H1 (cell line): ENCODE data around the gene RNF157. TPM values are rescaled to one million over a fixed set of nuclear protein-coding genes. Genes with fewer than 3 reads are reported as not detected.

ENCODE experiments used
- CTCF ChIA-PET: fragments of 300-600 bp; sonication (Branson Sonifier 250); formaldehyde crosslinking; loops from one replicate; lab custom pipeline; 2021; ENCODE audit not compliant: partially characterized antibody; lab: Charles Lee
- POLR2A ChIA-PET: fragments of 300-600 bp; sonication (Branson Sonifier 250); formaldehyde crosslinking; loops from one replicate; lab custom pipeline; 2021; ENCODE audit warnings: inconsistent platforms; ENCODE audit not compliant: partially characterized antibody; lab: Charles Lee
- DNase-seq, 2 experiments: peaks; one replicate each; pipeline versions ENCODE4 v3.0.0 to v3.0.0-alpha.2; 2010 to 2022; ENCODE audit warnings: low spot score in 2 of 2, low read depth in 1 of 2, mixed read lengths in 1 of 2
- FAIRE-seq: peaks from 2 replicates; lab custom pipeline; 2011; peaks lifted over from hg19 to GRCh38; lab: Jason Lieb, UNC
- H2AFZ ChIP-seq: 2 replicates; pipeline ENCODE4 v1.8.1; 2012; ENCODE audit warnings: low read length, inconsistent platforms
- H2AK5ac ChIP-seq: 2 replicates; pipeline ENCODE4 v1.6.1; 2013; ENCODE audit warnings: low read depth, low read length
- H2BK120ac ChIP-seq: replicated peaks from 2 replicates; pipeline ENCODE3; 2013; ENCODE audit warnings: low read depth, low read length, inconsistent platforms
- H2BK12ac ChIP-seq: 2 replicates; pipeline ENCODE4 v1.6.1; 2013; ENCODE audit warnings: low read depth, low read length
- H2BK15ac ChIP-seq: 2 replicates; pipeline ENCODE4 v1.6.1; 2013; ENCODE audit warnings: low read length
- H2BK20ac ChIP-seq: 2 replicates; pipeline ENCODE4 v1.6.1; 2013; ENCODE audit warnings: low read length
- H2BK5ac ChIP-seq: 2 replicates; pipeline ENCODE4 v1.6.1; 2013; ENCODE audit warnings: low read depth, low read length
- H3K14ac ChIP-seq: 2 replicates; pipeline ENCODE4 v1.6.1; 2013; ENCODE audit warnings: inconsistent platforms; ENCODE audit not compliant: insufficient read length
- H3K18ac ChIP-seq: 2 replicates; pipeline ENCODE4 v1.6.1; 2013; ENCODE audit warnings: low read length; ENCODE audit errors: extremely low read depth
- H3K23ac ChIP-seq: 2 replicates; pipeline ENCODE4 v1.6.1; 2013; ENCODE audit warnings: inconsistent platforms; ENCODE audit not compliant: insufficient read length
- H3K23me2 ChIP-seq: 2 replicates; pipeline ENCODE4 v1.6.1; 2013; ENCODE audit warnings: low read depth, low read length
- H3K27ac ChIP-seq: 2 replicates; pipeline ENCODE4 v1.6.1; 2011; ENCODE audit warnings: low read depth, low read length, inconsistent platforms
- H3K27me3 ChIP-seq, 4 experiments: replicated peaks in 1 of 4; 1 replicate in 1 of 4; 2 replicates in 3 of 4; pipeline versions ENCODE4 v1.6.1 to v1.8.1; 2011 to 2013; ENCODE audit warnings: low read length in 3 of 4, mild to moderate bottlenecking in 3 of 4, inconsistent platforms in 2 of 4, mixed read lengths in 2 of 4, moderate library complexity in 1 of 4; ENCODE audit not compliant: control insufficient read depth in 3 of 4, insufficient read depth in 3 of 4; ENCODE audit errors: extremely low read depth in 1 of 4
- H3K36me3 ChIP-seq, 4 experiments: 2 replicates each; pipeline versions ENCODE4 v1.6.1 to v1.8.1; 2011 to 2013; ENCODE audit warnings: mild to moderate bottlenecking in 4 of 4, low read length in 3 of 4, moderate library complexity in 2 of 4, control low read depth in 1 of 4, inconsistent platforms in 1 of 4; ENCODE audit not compliant: insufficient read depth in 4 of 4, control insufficient read depth in 2 of 4
- H3K4ac ChIP-seq: replicated peaks from 2 replicates; pipeline ENCODE3; 2013; ENCODE audit warnings: low read length, low read depth, mixed read lengths, inconsistent platforms; ENCODE audit not compliant: insufficient read length
- H3K4me1 ChIP-seq, 4 experiments: replicated peaks in 1 of 4; 1 replicate in 1 of 4; 2 replicates in 3 of 4; pipeline versions ENCODE4 v1.6.1 to v1.8.1; 2011 to 2013; ENCODE audit warnings: low read length in 3 of 4, inconsistent platforms in 2 of 4, mixed read lengths in 1 of 4; ENCODE audit not compliant: insufficient read depth in 4 of 4, control insufficient read depth in 3 of 4
- H3K4me2 ChIP-seq, 2 experiments: 2 replicates each; pipeline versions ENCODE4 v1.6.1 to v1.8.1; 2011 to 2013; ENCODE audit warnings: low read depth in 2 of 2, low read length in 2 of 2, control low read depth in 1 of 2, inconsistent platforms in 1 of 2, mild to moderate bottlenecking in 1 of 2; ENCODE audit not compliant: insufficient read depth in 1 of 2
- H3K4me3 ChIP-seq, 4 experiments: fragments of 200-600, 300-600 bp in 1 of 4; sonication (generic), shearing (Covaris generic), sonication (Bioruptor Twin) in 1 of 4; 2 replicates each; pipeline versions ENCODE4 v1.5.1 to v1.8.1; 2011 to 2016; ENCODE audit warnings: low read length in 4 of 4, low read depth in 3 of 4, control low read depth in 2 of 4, inconsistent platforms in 2 of 4, mild to moderate bottlenecking in 2 of 4, mixed read lengths in 1 of 4, moderate library complexity in 1 of 4; ENCODE audit not compliant: insufficient read depth in 2 of 4; ENCODE audit errors: extremely low read depth in 1 of 4
- H3K56ac ChIP-seq: replicated peaks from 2 replicates; pipeline ENCODE3; 2013; ENCODE audit warnings: low read depth, mild to moderate bottlenecking, mixed read lengths, low read length, inconsistent platforms; ENCODE audit not compliant: insufficient read length
- H3K79me1 ChIP-seq: 2 replicates; pipeline ENCODE4 v1.6.1; 2013; ENCODE audit warnings: low read depth, low read length, control low read depth
- H3K79me2 ChIP-seq, 2 experiments: 2 replicates each; pipeline versions ENCODE4 v1.6.1 to v1.8.1; 2012 to 2013; ENCODE audit warnings: low read length in 2 of 2, mild to moderate bottlenecking in 2 of 2, inconsistent platforms in 1 of 2; ENCODE audit not compliant: insufficient read depth in 2 of 2, control insufficient read depth in 1 of 2
- H3K9ac ChIP-seq, 4 experiments: replicated peaks in 1 of 4; 1 replicate in 1 of 4; 2 replicates in 3 of 4; pipeline versions ENCODE4 v1.6.1 to v1.8.1; 2011 to 2013; ENCODE audit warnings: low read depth in 3 of 4, low read length in 3 of 4, control low read depth in 2 of 4, mild to moderate bottlenecking in 2 of 4, moderate library complexity in 2 of 4, inconsistent platforms in 1 of 4; ENCODE audit errors: extremely low read depth in 1 of 4
- H3K9me3 ChIP-seq, 2 experiments: 2 replicates each; pipeline versions ENCODE4 v1.6.1 to v1.8.1; 2012 to 2013; ENCODE audit warnings: mild to moderate bottlenecking in 2 of 2, moderate library complexity in 2 of 2, control low read depth in 1 of 2, inconsistent platforms in 1 of 2, low read depth in 1 of 2, low read length in 1 of 2, mixed read lengths in 1 of 2; ENCODE audit not compliant: insufficient read depth in 2 of 2
- H4K20me1 ChIP-seq, 2 experiments: replicated peaks in 1 of 2; 2 replicates each; pipeline versions ENCODE3 to v1.8.1; 2011 to 2013; ENCODE audit warnings: inconsistent platforms in 2 of 2, low read length in 2 of 2, mild to moderate bottlenecking in 1 of 2; ENCODE audit not compliant: insufficient read depth in 2 of 2, control insufficient read depth in 1 of 2
- H4K5ac ChIP-seq: 2 replicates; pipeline ENCODE4 v1.6.1; 2013; ENCODE audit warnings: low read length, low read depth, mixed read lengths, inconsistent platforms; ENCODE audit not compliant: insufficient read length
- H4K8ac ChIP-seq: 2 replicates; pipeline ENCODE4 v1.8.0; 2013; ENCODE audit warnings: mild to moderate bottlenecking, moderate library complexity, low read length, inconsistent platforms; ENCODE audit not compliant: insufficient read depth; ENCODE audit errors: extremely low read depth
- H4K91ac ChIP-seq: replicated peaks from 2 replicates; pipeline ENCODE3; 2013; ENCODE audit warnings: low read length, mixed read lengths, inconsistent platforms; ENCODE audit not compliant: insufficient read length
- ATF2 ChIP-seq: IDR thresholded peaks from 2 replicates; pipeline ENCODE4 v1.6.1; 2012; ENCODE audit warnings: low read length, inconsistent platforms
- BCL11A ChIP-seq, 2 experiments: IDR thresholded peaks; one replicate each; pipeline ENCODE4 v1.6.1; 2011; ENCODE audit warnings: low read depth in 2 of 2, low read length in 2 of 2, mild to moderate bottlenecking in 2 of 2
- CBX5 ChIP-seq: fragments of 300-800, 300-1000 bp; sonication (generic); IDR thresholded peaks from 2 replicates; pipeline ENCODE4 v1.7.1; 2016; ENCODE audit warnings: antibody characterized with exemption, low read length, low read depth
- EZH2 ChIP-seq: fragments of 200-600 bp; sonication (generic); IDR thresholded peaks from 2 replicates; pipeline ENCODE4 v1.7.1; 2012; ENCODE audit warnings: low read depth, mild to moderate bottlenecking, moderate library complexity, low read length, inconsistent platforms; ENCODE audit not compliant: severe bottlenecking
- KDM1A ChIP-seq: fragments of 200-600, 300-600 bp; sonication (generic); IDR thresholded peaks from 2 replicates; pipeline ENCODE4 v1.7.1; 2016; ENCODE audit warnings: mild to moderate bottlenecking, low read length, borderline replicate concordance
- NRF1 ChIP-seq: IDR thresholded peaks from 2 replicates; pipeline ENCODE4 v1.6.1; 2011; ENCODE audit warnings: mild to moderate bottlenecking, low read depth, low read length, improper control_type of control experiment
- POLR2A ChIP-seq, 2 experiments: IDR thresholded peaks; 1 replicate in 1 of 2; 2 replicates in 1 of 2; pipeline ENCODE4 v1.6.1; 2011; ENCODE audit warnings: low read depth in 2 of 2, low read length in 2 of 2, mild to moderate bottlenecking in 2 of 2; ENCODE audit errors: control extremely low read depth in 1 of 2
- POU5F1 ChIP-seq: IDR thresholded peaks from 2 replicates; pipeline ENCODE4 v1.6.1; 2011; ENCODE audit warnings: low read depth, mild to moderate bottlenecking, low read length, moderate library complexity
- SIN3A ChIP-seq, 2 experiments: IDR thresholded peaks in 1 of 2; conservative IDR thresholded peaks in 1 of 2; 2 replicates each; pipeline ENCODE4 v1.6.1; 2011 to 2012; ENCODE audit warnings: low read length in 2 of 2, improper control_type of control experiment in 1 of 2, low read depth in 1 of 2, mild to moderate bottlenecking in 1 of 2
- SP2 ChIP-seq: IDR thresholded peaks from 2 replicates; pipeline ENCODE4 v1.6.1; 2012; ENCODE audit warnings: mild to moderate bottlenecking, low read length, inconsistent platforms
- SP4 ChIP-seq: IDR thresholded peaks from 2 replicates; pipeline ENCODE4 v1.6.1; 2012; ENCODE audit warnings: low read length, inconsistent platforms
- TAF7 ChIP-seq: optimal IDR thresholded peaks from 2 replicates; pipeline ENCODE3; 2011; ENCODE audit warnings: low read depth, mild to moderate bottlenecking, inconsistent platforms, low read length, moderate library complexity, borderline replicate concordance
- TBP ChIP-seq: IDR thresholded peaks from 2 replicates; pipeline ENCODE4 v1.6.1; 2011; ENCODE audit warnings: low read depth, low read length, improper control_type of control experiment
- WGBS, 2 experiments: shearing (Covaris generic) in 1 of 2; methylation state at CpG; one replicate each; pipeline versions ENCODE4 v1.1.6 to v1.1.7; 2013 to 2015; ENCODE audit warnings: low lambda C conversion rate in 2 of 2, mixed read lengths in 2 of 2, inconsistent platforms in 1 of 2, low coverage in 1 of 2, missing lambda C conversion rate in 1 of 2; ENCODE audit not compliant: insufficient replicate concordance in 2 of 2, insufficient coverage in 1 of 2, insufficient read length in 1 of 2; ENCODE audit errors: extremely low coverage in 1 of 2, missing lambda C conversion rate in 1 of 2; 5-methylcytosine and 5-hydroxymethylcytosine counted together
- polyA plus RNA-seq, 7 experiments: library from polyadenylated mRNA; depleted of rRNA in 3 of 7; stranded (reverse) in 5 of 7; unstranded in 2 of 7; fragments of >200 nt in 5 of 7; fragments of 200-250 nt in 2 of 7; gene quantifications; 1 replicate in 5 of 7; 2 replicates in 1 of 7; 4 replicates in 1 of 7; pipeline versions ENCODE4 v1.2.1 to v1.2.3, GENCODE V29; 2011 to 2013; ENCODE audit warnings: missing spikeins in 2 of 7, mixed read lengths in 2 of 7
- total RNA-seq: library from RNA; stranded (reverse); fragmentation: NEBNext Ultra II Directional; extraction: Animal tissue kit (Norgen Biotek cat#: 25700); gene quantifications from 2 replicates; pipeline ENCODE4 v1.2.1, GENCODE V29; 2021

RNF157 gene
- total and polyA plus RNA-seq, 2 of the 8 experiments (the other 6 are each of a cell fraction or from before 2014, with no cell fraction given), result 13.4 to 16.7 TPM

GRCh38 chr17:76276069-76276431, 35.8 kb upstream of the RNF157 start:
- FAIRE-seq, result no peak
- no peak overlapping the region for H4K91ac ChIP-seq
- H2AFZ ChIP-seq, result no peak overlapping the region
- CTCF ChIA-PET, result interaction anchor here (0.6 to 3.6 kb wide), 14 partner anchors 13 to 262 kb away, joined by 3 to 32 read pairs (median 4); partner anchors contain the start of gene EXOC7
- H3K4me2 ChIP-seq, result no peak overlapping the region
- no peak overlapping the region for H2BK20ac ChIP-seq
- H3K27me3 ChIP-seq, result no peaks in the 10 kb centered on the region
- no peak overlapping the region for H2BK12ac ChIP-seq
- no peak overlapping the region for H2BK5ac ChIP-seq
- H2AK5ac ChIP-seq, result no peak overlapping the region
- no peaks in the 10 kb centered on the region; a peak in 1 of 8 replicates for H3K36me3 ChIP-seq
- no peak overlapping the region for H3K56ac ChIP-seq
- H3K23ac ChIP-seq, result no peak overlapping the region
- H3K14ac ChIP-seq, result no peak overlapping the region
- no peak for DNase-seq
- no peak overlapping the region for H3K27ac ChIP-seq
- 91% methylated on average over 11 of the region's 11 CpGs; no CpG with 5 or more reads in 1 of the 2 experiments for WGBS, 2 experiments
- H3K4ac ChIP-seq, result no peak overlapping the region
- no peak overlapping the region for H2BK120ac ChIP-seq
- POLR2A ChIA-PET, result interaction anchor here (0.6 to 2.0 kb wide), 3 partner anchors 11 to 60 kb away, joined by 3 to 5 read pairs (median 5); partner anchors contain the start of gene UBALD2
- H3K4me3 ChIP-seq, result no peak overlapping the region
- H3K79me1 ChIP-seq, result no peaks in the 10 kb centered on the region
- peaks cover 0 to 3% of the 10 kb centered on the region in 2 experiments for H4K20me1 ChIP-seq
- H3K9me3 ChIP-seq, result no peaks in the 10 kb centered on the region
- peak overlapping the region; percentile 28; the same call in 1 of the 2 replicates for H4K8ac ChIP-seq
- H3K18ac ChIP-seq, result no peak overlapping the region
- no peak overlapping the region for H2BK15ac ChIP-seq
- H3K4me1 ChIP-seq, result peaks cover 0 to 15% (median 10%) of the 10 kb centered on the region in 4 experiments; a peak in 6 of 7 replicates
- H3K23me2 ChIP-seq, result peaks cover 3% of the 10 kb centered on the region; the same call in 1 of the 2 replicates
- H4K5ac ChIP-seq, result no peak overlapping the region
- no peaks in the 10 kb centered on the region for H3K79me2 ChIP-seq
- no peak overlapping the region for H3K9ac ChIP-seq
- no peak for TF ChIP-seq BCL11A (IDR thresholded peaks at IDR 0.05; ENCODE audit: low read depth in 2 of 2, low read length in 2 of 2)
- no peak for TF ChIP-seq SIN3A (conservative IDR thresholded peaks at IDR 0.05 in 1 of 2, IDR thresholded peaks at IDR 0.05 in 1 of 2; ENCODE audit: low read depth in 1 of 2, low read length in 2 of 2)
- no peak for TF ChIP-seq KDM1A
- no peak for TF ChIP-seq NRF1
- no peak for TF ChIP-seq SP4
- no peak for TF ChIP-seq POU5F1
- no peak for TF ChIP-seq SP2
- no peak for TF ChIP-seq EZH2
- no peak for TF ChIP-seq TAF7
- TF ChIP-seq POLR2A (IDR thresholded peaks at IDR 0.05; ENCODE audit: control extremely low read depth in 1 of 2, low read depth in 2 of 2, low read length in 2 of 2), result no peak
- TF ChIP-seq CBX5, result no peak
- TF ChIP-seq TBP, result no peak
- TF ChIP-seq ATF2, result no peak
